Astrocyte (in vitro differentiated cells and primary cell): ENCODE results near the gene PPP3R1.

Experiments
- EZH2 ChIP-seq: IDR thresholded peaks from 2 replicates; pipeline ENCODE4 v1.6.1; 2012; ENCODE audit warnings: mild to moderate bottlenecking, low read length, inconsistent platforms; ENCODE audit not compliant: insufficient read depth
- TF ChIP-seq, protein P1 (sequence below): IDR thresholded peaks from 2 replicates; pipeline ENCODE4 v1.5.1; 2011; ENCODE audit warnings: low read depth, mild to moderate bottlenecking, inconsistent platforms, low read length, moderate library complexity; ENCODE audit not compliant: insufficient read depth

DNA sequence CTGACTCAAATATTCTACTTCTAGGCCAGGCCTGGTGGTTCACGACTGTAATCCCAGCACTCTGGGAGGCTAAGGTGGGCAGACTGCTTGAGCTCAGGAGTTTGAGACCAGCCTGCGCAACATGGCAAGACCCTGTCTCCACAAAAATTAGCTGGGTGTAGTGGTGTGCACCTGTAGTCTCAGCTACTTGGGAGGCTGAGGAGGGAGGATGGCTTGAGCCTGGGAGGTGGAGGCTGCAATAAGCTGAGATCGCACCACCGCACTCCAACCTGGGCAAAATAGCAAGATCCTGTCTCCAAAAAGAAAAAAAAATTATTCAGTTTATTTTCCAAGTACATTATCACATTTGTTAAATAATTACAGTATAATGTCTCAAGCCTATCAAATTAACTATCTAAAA lies 7.3 kb downstream of the PPP3R1 start:
- TF ChIP-seq, protein P1, sequence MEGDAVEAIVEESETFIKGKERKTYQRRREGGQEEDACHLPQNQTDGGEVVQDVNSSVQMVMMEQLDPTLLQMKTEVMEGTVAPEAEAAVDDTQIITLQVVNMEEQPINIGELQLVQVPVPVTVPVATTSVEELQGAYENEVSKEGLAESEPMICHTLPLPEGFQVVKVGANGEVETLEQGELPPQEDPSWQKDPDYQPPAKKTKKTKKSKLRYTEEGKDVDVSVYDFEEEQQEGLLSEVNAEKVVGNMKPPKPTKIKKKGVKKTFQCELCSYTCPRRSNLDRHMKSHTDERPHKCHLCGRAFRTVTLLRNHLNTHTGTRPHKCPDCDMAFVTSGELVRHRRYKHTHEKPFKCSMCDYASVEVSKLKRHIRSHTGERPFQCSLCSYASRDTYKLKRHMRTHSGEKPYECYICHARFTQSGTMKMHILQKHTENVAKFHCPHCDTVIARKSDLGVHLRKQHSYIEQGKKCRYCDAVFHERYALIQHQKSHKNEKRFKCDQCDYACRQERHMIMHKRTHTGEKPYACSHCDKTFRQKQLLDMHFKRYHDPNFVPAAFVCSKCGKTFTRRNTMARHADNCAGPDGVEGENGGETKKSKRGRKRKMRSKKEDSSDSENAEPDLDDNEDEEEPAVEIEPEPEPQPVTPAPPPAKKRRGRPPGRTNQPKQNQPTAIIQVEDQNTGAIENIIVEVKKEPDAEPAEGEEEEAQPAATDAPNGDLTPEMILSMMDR, result no peak
- TF ChIP-seq EZH2, result no peak
